GM19328 (cell line): ENCODE results near the gene HLTF.
"Not testable (repeated sequence)": the region's sequence is repeated elsewhere in the genome, so short reads cannot be mapped to it uniquely, and the experiment has no call there.

ENCODE experiments used
- ATAC-seq: cut with Tn5 transposase; IDR thresholded peaks from one replicate; pipeline ENCODE4 v1.9.1; 2021; ENCODE audit warnings: mild to moderate bottlenecking, moderate library complexity; ENCODE audit not compliant: unreplicated experiment

Gene HLTF, protein sequence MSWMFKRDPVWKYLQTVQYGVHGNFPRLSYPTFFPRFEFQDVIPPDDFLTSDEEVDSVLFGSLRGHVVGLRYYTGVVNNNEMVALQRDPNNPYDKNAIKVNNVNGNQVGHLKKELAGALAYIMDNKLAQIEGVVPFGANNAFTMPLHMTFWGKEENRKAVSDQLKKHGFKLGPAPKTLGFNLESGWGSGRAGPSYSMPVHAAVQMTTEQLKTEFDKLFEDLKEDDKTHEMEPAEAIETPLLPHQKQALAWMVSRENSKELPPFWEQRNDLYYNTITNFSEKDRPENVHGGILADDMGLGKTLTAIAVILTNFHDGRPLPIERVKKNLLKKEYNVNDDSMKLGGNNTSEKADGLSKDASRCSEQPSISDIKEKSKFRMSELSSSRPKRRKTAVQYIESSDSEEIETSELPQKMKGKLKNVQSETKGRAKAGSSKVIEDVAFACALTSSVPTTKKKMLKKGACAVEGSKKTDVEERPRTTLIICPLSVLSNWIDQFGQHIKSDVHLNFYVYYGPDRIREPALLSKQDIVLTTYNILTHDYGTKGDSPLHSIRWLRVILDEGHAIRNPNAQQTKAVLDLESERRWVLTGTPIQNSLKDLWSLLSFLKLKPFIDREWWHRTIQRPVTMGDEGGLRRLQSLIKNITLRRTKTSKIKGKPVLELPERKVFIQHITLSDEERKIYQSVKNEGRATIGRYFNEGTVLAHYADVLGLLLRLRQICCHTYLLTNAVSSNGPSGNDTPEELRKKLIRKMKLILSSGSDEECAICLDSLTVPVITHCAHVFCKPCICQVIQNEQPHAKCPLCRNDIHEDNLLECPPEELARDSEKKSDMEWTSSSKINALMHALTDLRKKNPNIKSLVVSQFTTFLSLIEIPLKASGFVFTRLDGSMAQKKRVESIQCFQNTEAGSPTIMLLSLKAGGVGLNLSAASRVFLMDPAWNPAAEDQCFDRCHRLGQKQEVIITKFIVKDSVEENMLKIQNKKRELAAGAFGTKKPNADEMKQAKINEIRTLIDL

GRCh38 chr3:149086232-149086988, at the start of gene HLTF:
Gene HLTF, minus strand, starts transcription at chr3:149086533. Its CDS starts 197 bp downstream, at chr3:149086336.
- ATAC-seq, result peak; percentile 98

DNA sequence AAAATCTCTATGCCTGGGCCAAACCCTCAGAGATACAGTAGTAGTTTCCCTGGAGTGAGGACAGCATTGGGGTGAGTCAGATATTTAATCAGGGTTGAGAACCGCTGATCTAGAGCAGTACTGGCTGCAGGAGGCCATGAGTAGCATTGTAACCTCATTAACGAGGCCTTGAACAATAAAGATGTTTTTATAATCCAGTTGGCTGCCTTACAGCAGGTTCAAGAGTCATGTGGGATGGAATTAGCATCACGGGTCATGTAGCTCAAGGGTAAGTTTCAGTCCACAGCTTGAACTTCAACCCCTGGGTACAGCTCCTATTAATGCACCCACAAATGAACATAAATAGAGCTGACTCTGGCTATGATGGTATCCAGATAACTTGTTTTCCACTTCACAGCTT, 48.2 kb upstream of the HLTF start:
- no peak for ATAC-seq

DNA sequence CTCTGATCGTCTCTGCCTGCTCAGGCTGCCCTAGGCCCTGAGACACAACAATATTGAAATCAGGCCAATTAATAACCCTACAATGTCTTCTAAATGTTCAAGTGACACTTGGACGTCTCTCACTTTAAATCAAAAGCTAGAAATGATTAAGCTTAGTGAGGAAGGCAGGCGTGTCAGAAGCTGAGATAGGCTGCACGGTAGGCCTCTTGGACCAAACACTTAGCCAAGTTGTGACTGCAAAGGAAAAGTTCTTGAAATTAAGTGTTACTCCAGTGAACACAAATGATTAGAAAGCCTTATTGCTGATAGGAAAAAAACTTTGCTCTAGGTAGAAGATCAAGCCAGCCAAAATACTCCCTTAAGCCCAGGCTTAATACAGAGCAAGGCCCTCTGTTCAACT, 45.3 kb upstream of the HLTF start:
- ATAC-seq, result no peak

- ATAC-seq, result peak; percentile 94
Measured at GRCh38 chr3:149129326-149130205, 43.2 kb upstream of the HLTF start, which contains the start of gene HPS3. Gene HPS3, plus strand, starts transcription at chr3:149129638. Its CDS starts 86 bp downstream, at chr3:149129724.

- no peak for ATAC-seq
Measured at GRCh38 chr3:149128821-149129220, 42.5 kb upstream of the HLTF start.

GRCh38 chr3:149122721-149123578, 36.6 kb upstream of the HLTF start:
- no peak for ATAC-seq

GRCh38 chr3:149120051-149120972, 34.0 kb upstream of the HLTF start:
- no peak for ATAC-seq

DNA sequence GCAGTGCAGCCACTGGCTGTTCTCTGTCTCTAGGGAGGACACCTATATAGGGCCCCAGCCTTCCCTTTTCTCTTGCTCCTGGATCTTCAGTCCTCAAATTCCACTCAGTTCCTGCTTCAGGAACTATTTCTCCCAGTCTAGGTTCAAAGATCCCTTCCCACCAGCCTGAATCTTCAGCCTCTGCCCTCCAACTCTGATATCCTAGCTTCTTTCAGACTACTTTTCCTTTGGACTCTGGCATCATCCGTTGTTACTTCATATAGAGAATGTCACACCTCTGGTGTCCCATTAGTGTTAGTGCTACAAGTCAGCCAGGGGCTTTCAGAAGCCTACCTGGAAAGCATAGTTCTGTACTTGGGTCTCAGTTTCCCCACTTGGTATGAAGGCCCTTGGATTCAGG, 33.1 kb upstream of the HLTF start:
- ATAC-seq, result no peak

DNA sequence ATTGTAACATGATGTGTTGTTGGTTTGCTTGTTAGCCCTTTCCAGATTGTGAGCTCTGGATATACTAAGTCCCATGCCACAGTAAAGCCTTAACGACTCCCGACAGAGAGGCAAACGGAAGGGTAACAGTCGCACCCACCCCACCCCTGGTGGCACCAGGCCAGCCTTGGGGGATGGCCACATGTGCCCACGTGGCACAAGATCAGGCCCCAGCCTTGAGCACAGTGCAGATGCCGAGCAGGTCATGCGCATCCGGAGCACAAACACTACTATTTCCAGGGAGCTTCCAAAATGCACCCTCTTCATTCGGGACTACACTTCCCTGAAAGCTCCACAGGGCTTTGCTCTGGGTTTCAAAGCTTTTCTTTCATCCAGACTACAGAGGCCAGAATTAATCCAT, 32.4 kb upstream of the HLTF start:
- ATAC-seq, result no peak

DNA sequence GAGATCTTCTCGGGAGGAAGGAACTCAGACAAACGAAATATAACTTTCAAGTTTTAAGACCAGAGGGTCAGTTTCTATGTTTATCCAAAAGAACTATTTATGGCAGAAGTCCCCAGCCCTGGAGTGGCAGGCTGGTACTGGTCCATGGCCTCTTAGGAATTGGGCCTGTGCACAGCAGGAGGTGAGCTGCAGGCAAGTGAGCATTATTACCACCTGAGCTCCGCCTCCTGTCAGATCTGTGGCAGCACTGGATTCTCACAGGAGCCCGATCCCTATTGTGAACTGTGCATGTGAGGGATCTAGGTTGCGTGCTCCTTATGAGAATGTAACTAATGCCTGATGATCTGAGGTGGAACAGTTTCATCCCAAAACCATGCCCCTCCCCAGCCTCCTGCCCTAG, 28.8 kb upstream of the HLTF start:
- ATAC-seq, result no peak

GRCh38 chr3:149114458-149114857, 28.1 kb upstream of the HLTF start:
- no peak for ATAC-seq

GRCh38 chr3:149104484-149104883, 18.2 kb upstream of the HLTF start:
- no peak for ATAC-seq

GRCh38 chr3:149101641-149102040, 15.3 kb upstream of the HLTF start:
- ATAC-seq, result no peak

- ATAC-seq, result no peak
Measured at GRCh38 chr3:149101154-149101553, 14.8 kb upstream of the HLTF start.

- ATAC-seq, result not testable (repeated sequence)
Measured at GRCh38 chr3:149097987-149098386, 11.7 kb upstream of the HLTF start.

GRCh38 chr3:149095487-149095886, 9.2 kb upstream of the HLTF start:
- peak; percentile 46 for ATAC-seq

- no peak for ATAC-seq
Measured at GRCh38 chr3:149091983-149092382, 5.7 kb upstream of the HLTF start.

GRCh38 chr3:149090907-149091306, 4.6 kb upstream of the HLTF start:
- no peak for ATAC-seq
